ENCODE data around the gene A4GALT.

Gene A4GALT

DNA sequence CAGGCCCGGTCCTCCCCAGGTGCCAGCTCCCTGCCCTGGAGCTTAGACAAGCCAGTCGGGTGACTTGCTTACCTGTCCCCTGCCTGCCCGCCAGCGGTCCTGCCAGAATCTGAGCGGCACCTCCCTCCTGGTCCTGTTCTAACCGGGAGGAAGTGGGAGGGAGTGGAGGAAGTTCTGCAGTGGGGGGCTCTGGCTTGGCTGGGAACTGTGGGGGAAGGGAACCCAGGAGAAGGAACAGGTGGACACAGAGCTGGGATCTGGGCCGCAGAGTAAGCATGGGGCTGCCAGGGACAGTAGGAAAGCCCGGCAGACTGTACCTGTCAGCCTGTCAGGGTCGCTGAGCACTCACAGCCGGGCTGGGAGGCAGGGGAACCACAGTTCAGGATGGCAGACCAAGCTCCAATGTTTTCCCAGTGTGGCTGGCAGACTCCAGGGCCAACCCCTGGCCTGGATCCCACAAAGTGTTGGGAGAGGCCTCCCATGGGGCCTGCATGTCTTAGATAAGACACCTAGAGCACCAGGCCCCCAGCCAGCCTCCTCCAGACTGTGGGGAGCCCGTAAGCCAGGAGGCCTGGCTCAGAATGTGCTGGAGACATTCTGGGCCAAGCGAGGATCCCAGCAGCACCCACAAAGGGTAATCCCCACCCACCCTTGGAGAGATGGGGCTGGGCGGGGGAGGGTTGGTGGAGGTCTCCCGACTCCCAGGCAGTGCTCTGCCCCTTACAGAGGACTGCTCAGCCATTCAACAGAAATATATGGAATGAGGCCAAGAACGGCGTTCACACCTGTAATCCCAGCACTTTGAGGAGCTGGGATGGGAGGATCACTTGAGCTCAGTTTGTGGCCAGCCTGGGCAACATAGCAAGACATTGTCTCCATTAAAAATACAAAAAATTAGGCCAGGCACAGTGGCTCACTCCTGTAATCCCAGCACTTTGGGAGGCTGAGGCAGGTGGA is 73.8 kb downstream of the A4GALT start:
- no peak for DNase-seq

DNA sequence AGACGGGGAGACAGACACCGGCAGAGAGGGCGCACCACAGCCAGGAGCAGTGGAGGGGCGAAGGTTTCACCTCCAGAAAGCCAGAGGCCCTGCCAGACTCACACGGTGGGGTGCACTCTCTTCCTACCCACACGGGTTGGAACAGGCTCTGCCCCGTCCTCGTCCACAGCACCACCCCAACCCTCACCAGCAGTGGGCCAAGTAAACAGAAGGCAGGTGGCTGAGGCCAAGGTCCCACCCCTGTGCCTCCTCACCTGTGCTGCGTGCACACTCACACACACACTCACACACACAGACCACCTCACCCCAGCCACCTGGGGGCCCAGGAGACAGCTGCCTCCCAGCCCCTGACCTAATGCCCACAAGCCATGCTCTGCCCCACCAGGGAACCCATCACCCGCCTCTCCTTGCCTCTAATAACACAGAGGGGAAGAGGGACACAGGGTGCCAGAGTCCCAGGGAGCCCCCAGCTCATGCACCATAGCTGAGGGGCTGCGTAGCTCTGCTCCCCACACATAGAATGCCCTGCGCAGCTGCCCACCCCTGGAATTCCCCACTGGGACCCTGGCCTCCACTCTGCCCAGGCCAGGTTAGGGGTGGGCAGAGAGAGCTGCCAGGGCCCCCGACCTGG is 74.6 kb downstream of the A4GALT start:
- DNase-seq, result no peak

DNA sequence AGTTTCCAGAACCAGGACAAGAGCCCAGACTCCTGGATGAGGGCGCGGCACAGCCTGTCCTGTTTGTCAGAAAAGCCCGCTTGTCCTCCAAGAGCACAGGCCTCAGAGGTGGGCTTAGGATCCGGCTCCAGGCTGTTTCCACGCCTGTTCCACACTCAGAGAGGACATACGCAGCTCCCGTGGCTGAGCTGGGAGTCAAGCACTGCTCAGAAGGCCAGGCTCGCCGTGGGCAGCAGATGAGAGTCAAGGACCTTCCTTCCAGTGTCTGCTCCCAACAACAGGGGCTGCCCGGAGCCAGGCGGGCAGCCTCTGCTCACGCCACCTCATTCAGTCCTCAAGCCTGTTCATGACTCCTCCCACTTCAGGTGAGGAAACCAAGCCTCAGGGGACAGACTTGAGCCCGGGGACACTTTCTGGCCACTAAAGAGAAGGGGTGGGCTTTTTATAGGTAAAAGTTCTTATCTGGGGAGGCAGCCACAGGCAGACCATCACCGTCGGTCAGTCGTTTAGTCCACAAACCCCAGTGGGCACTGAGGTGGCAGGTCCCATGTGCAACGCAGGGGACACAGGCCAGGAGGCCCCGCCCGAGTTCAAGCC is 75.2 kb downstream of the A4GALT start:
- no peak for DNase-seq

DNA sequence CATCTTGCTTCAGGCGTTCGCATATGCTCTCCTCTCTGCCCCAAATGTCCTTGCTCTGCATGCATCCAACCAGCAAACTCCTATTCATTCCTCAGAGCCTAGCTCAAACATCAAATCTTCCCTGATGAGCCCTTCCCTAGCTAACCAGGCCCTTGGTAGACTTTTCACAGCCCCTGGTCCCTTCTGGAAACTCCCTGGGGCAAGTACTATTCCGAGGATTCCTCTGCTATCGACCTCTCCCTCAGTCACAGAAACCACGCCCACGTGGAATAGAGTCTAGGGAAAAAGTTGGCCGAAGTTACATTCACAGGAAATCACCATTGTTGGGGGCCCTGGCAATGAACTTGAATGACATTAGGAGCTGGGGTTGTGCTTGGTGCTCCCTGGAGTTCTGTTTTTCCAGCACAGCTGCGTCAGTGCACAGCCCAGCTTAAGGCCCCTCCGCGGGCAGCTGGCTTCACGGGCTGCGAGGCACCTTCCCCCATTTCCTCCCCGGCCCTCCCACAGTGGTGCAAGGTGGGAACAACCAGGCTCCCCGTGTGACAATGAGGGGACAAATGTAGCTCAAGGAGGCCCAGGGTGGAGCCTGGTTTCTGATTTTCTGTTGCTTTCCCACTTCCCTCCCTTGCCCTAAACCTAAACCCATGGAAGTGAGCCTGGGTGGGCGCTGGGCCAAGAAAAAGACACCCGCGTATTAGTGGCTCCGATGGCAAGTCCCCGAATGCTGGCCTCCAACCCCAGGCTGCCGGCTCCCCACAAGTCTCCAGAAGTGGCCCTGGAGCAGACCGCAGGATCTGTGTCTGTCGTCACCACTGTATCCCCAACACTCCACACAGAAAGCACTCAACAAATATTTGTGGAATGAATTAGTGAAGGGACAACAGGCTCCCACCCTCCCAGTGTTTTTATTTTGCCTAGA is 76.0 kb downstream of the A4GALT start:
- no peak for DNase-seq

DNA sequence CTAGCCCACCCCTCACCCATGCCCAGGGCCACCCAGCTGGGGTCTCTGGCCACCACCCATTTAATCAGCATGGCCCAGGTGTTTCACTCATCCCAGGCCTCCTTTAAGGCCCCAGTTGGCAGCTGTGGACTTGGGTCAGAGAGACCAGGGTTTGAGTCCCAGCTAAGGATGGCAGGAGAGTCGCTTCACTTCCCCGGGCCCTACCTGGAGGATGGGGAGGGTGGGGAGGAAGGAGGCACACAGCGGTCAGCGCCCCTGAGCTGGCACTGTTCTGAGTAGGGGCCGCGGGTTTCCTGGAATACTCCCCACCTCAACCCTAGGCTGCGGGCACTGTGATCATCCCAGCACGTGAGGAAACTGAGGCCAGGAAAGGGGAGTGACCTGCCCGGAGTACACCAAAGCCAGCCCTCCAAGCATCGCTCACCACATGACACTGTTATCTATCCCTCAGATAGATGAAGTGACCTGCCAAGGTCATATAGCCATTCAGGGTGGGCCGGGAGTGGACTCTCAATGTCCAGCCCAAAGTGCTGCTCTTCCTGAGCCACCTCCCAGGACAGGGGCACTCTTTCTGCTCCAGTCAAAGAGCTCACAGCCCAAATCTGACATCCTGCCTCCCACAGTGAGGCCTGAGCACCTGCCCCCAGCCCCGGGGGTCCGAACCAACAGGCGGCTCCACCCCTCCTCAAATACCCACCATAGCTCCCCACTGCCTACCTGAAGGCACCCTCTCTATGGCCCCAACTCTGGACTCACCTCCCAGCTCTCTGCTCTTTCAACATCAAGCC is 76.8 kb downstream of the A4GALT start:
- no peak for DNase-seq

DNA sequence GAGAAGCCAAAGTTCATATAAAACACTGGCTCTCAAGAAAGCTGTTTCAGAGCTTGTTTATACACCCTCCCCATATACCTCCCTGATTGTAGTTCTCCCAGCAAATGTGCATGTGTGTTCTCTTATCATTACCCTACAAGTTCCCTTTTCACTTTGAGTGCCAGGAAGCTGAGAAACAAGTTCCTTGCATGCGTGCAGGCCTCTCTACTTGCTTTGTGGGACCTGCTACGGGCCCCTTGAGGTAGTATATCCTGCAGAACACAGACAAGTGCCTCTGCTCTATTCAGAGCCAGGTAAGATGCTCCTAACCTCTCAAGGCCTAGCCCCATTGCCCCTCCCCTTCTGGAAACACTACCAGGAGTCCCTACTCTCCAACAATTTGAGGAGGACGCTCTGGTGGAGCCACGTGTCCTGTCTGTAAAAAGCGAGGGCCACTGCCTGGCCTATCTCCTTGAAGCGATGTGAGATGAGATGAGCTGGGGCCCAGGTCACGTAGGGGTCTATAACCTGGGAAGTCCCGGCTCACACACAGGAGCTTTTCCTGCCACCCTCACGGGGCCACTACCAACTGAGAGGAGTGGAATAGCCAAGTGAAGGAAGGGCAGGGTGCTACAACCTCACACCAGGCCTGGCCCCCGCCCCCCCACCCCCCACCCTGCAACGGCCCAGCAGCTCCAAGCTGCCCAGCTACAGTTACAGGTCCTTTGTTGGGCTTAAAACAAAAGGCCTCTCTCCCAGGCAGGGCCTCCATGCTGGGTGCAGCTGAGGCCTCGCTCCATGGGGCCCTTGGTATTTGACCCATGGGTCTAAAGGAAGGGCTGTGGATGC is 77.7 kb downstream of the A4GALT start:
- no peak for DNase-seq

All from RPMI8226 (cell line).